Gastrocnemius medialis (tissue), 4 donors: ENCODE results near the gene BIRC6. TPM values are rescaled to one million over a fixed set of nuclear protein-coding genes. Genes with fewer than 3 reads are reported as not detected.

ENCODE experiments used
- ATAC-seq, 2 donors: fragments of 150-250 bp; one replicate each; pipeline ENCODE4 v1.9.1; 2016
- DNase-seq, 2 donors: peaks; one replicate each; pipeline ENCODE4 v3.0.0-alpha.2; 2019
- H3K27ac ChIP-seq, 4 donors: fragments of 200-600 bp; sonication (generic); 1 replicate in 1 of 4; 2 replicates in 3 of 4; pipeline ENCODE4 v1.5.1; 2016 to 2018; ENCODE audit warnings: mild to moderate bottlenecking in 2 of 4, moderate library complexity in 1 of 4
- H3K27me3 ChIP-seq, 3 donors: fragments of 200-600 bp; sonication (generic) in 2 of 3; 1 replicate in 1 of 3; 2 replicates in 2 of 3; pipeline versions ENCODE4 v1.5.1 to v1.6.0; 2016 to 2019; ENCODE audit warnings: mild to moderate bottlenecking in 1 of 3, moderate library complexity in 1 of 3
- H3K36me3 ChIP-seq, 2 donors: fragments of 200-600 bp; sonication (generic) in 1 of 2; one replicate each; pipeline ENCODE4 v1.5.1; 2017 to 2018
- H3K4me1 ChIP-seq, 2 donors: fragments of 200-600 bp; sonication (generic) in 1 of 2; one replicate each; pipeline ENCODE4 v1.5.1; 2016 to 2017; ENCODE audit warnings: mild to moderate bottlenecking in 2 of 2
- H3K4me3 ChIP-seq, 4 donors: fragments of 200-600 bp; sonication (generic) in 3 of 4; 1 replicate in 1 of 4; 2 replicates in 3 of 4; pipeline ENCODE4 v1.5.1; 2016 to 2019; ENCODE audit warnings: mild to moderate bottlenecking in 2 of 4
- H3K9me3 ChIP-seq, 3 donors: fragments of 200-600 bp; sonication (generic) in 2 of 3; 1 replicate in 1 of 3; 2 replicates in 2 of 3; pipeline ENCODE4 v1.5.1; 2016 to 2019
- POLR2A ChIP-seq, 2 donors: fragments of 450-650 bp; IDR thresholded peaks; one replicate each; pipeline ENCODE4 v1.6.1; 2017; ENCODE audit warnings: antibody characterized with exemption in 2 of 2, mild to moderate bottlenecking in 2 of 2, moderate library complexity in 2 of 2
- in situ Hi-C, 4 donors: fragments of 200-750 bp; cut with MboI; loops; one replicate each; pipeline versions ENCODE4 v1.15.0 to v1.8.0; 2017; ENCODE audit warnings: low sequenced_read_pairs in 4 of 4
- intact Hi-C: fragments of 100-400 bp; cut with DNase I; formaldehyde crosslinking; loops from one replicate; pipeline ENCODE4 v1.15.1; 2023; ENCODE audit warnings: low total_unique reads
- total RNA-seq, 4 donors: library from RNA; depleted of rRNA; stranded (reverse); fragments of >200 nt; gene quantifications; one replicate each; pipeline versions ENCODE4 v1.1.0 to v1.2.3, GENCODE V29; 2016
- TF ChIP-seq, protein P1 (sequence below), 5 experiments: fragments of 450-650 bp in 3 of 5; fragments of 200-600 bp in 2 of 5; sonication (generic) in 2 of 5; IDR thresholded peaks in 4 of 5; conservative IDR thresholded peaks in 1 of 5; 1 replicate in 4 of 5; 2 replicates in 1 of 5; pipeline ENCODE4 v1.5.1; 2016 to 2019; ENCODE audit warnings: antibody characterized with exemption in 5 of 5, mild to moderate bottlenecking in 3 of 5, moderate library complexity in 3 of 5

The BIRC6 gene
- total RNA-seq, 4 donors from 2014 or later, result 60.1 to 107 (median 77.6) TPM

DNA sequence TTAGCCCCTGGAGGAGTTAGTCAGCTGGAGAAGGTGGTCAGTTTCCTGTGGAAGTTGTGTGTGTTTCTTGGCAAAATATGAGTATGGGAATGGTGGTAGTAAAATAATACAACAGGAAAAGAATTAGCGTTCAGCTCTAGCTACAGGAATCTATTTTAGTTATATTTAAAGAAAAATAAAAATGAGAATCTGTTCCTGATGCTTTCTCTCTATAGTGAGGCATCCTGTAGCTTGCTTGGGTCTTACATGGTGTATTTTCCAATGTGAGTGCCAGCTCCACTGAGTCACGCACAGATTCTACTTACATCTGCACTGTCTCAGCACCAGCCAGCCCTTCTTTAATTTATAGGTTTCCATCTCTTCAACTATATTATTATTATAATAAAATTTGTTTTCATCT lies 132.2 kb downstream of the BIRC6 start:
- DNase-seq (no peak), ATAC-seq (no peak)
- intact Hi-C loops, result no loop called here
- TF ChIP-seq, protein P1, sequence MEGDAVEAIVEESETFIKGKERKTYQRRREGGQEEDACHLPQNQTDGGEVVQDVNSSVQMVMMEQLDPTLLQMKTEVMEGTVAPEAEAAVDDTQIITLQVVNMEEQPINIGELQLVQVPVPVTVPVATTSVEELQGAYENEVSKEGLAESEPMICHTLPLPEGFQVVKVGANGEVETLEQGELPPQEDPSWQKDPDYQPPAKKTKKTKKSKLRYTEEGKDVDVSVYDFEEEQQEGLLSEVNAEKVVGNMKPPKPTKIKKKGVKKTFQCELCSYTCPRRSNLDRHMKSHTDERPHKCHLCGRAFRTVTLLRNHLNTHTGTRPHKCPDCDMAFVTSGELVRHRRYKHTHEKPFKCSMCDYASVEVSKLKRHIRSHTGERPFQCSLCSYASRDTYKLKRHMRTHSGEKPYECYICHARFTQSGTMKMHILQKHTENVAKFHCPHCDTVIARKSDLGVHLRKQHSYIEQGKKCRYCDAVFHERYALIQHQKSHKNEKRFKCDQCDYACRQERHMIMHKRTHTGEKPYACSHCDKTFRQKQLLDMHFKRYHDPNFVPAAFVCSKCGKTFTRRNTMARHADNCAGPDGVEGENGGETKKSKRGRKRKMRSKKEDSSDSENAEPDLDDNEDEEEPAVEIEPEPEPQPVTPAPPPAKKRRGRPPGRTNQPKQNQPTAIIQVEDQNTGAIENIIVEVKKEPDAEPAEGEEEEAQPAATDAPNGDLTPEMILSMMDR (IDR thresholded peaks at IDR 0.05 in 4 of 5, conservative IDR thresholded peaks at IDR 0.05 in 1 of 5), result no peak
- no peak for TF ChIP-seq POLR2A (IDR thresholded peaks at IDR 0.05)
- no peaks in the 10 kb centered on the region for H3K9me3 ChIP-seq
- H3K4me1 ChIP-seq, result no peaks in the 10 kb centered on the region
- no peaks in the 10 kb centered on the region for H3K27me3 ChIP-seq
- H3K27ac ChIP-seq, result no peak overlapping the region
- peaks cover 0 to 68% of the 10 kb centered on the region in 2 donors for H3K36me3 ChIP-seq
- in situ Hi-C loops, result no loop called here
- H3K4me3 ChIP-seq, result no peak overlapping the region

DNA sequence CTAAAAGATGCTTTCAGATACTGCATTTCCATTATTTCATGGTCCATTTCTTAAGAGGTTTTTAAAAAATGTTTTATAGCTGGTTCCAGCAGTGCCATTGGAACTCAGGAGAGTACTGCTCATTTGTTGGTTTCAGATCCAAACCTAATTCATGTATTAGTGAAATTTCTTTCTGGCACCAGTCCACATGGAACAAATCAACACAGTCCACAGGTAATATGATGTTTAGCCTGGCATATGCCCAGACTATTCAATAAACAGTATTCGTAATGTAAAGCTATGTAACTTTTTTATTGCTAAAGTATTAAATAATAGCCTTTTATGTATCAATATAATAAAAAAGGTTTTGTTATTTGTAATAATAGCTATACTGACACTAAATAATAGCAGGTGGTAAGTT lies 134.5 kb downstream of the BIRC6 start:
- in situ Hi-C loops (no loop called here), intact Hi-C loops (no loop called here)
- no peaks in the 10 kb centered on the region for H3K4me1 ChIP-seq
- no peaks in the 10 kb centered on the region for H3K27me3 ChIP-seq
- no peak for DNase-seq
- H3K27ac ChIP-seq, result no peak overlapping the region
- ATAC-seq, result no peak
- TF ChIP-seq POLR2A (IDR thresholded peaks at IDR 0.05), result no peak
- TF ChIP-seq, protein P1 (IDR thresholded peaks at IDR 0.05 in 4 of 5, conservative IDR thresholded peaks at IDR 0.05 in 1 of 5), result no peak
- H3K36me3 ChIP-seq, result peaks cover 0 to 72% of the 10 kb centered on the region in 2 donors
- no peaks in the 10 kb centered on the region for H3K9me3 ChIP-seq
- no peak overlapping the region for H3K4me3 ChIP-seq

DNA sequence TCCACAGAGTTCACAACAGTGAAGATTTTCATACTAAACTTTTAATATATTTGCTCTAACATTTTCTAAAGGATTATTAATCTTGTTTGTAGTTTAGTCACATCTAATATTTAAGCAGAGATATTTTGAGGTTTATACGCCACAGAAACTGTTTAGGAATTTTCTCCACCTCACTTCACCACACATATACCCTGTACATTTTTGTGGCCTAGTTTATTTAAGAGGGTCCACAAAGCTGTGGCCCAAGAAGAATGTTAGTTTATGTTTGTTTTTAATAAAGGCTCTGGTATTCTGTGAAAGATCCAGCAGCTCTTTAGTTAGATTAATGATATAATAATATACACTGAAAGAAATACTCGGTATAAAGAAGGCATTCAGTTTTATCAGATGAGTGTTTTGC lies 138.3 kb downstream of the BIRC6 start:
- H3K36me3 ChIP-seq, result peaks cover 0 to 53% of the 10 kb centered on the region in 2 donors
- in situ Hi-C loops, result no loop called here
- H3K4me3 ChIP-seq, result no peak overlapping the region
- no peak overlapping the region for H3K27ac ChIP-seq
- no peaks in the 10 kb centered on the region for H3K27me3 ChIP-seq
- TF ChIP-seq, protein P1 (IDR thresholded peaks at IDR 0.05 in 4 of 5, conservative IDR thresholded peaks at IDR 0.05 in 1 of 5), result no peak
- TF ChIP-seq POLR2A (IDR thresholded peaks at IDR 0.05), result no peak
- H3K9me3 ChIP-seq, result no peaks in the 10 kb centered on the region
- intact Hi-C loops, result no loop called here
- ATAC-seq (no peak), DNase-seq (no peak)
- no peaks in the 10 kb centered on the region for H3K4me1 ChIP-seq

DNA sequence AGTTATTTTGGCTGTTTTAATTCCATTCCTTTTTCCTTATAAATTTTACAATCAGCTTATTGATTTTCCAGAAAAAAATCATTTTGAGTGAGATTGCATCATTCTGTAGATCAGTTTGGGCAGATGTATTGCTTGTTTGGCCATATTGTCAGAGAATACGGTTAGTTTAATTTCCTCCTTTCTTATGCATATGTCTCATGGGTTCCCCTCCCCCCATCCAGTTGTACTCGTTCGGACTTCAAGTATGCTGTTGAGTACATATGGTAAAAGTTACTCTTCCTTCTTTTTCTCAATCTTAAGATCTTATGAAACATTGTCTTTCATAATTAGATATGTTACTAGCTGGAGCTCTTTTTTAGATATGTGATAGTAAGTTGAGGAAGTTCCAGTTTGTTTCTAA lies 139.8 kb downstream of the BIRC6 start:
- H3K4me3 ChIP-seq, result no peak overlapping the region
- no peaks in the 10 kb centered on the region for H3K9me3 ChIP-seq
- TF ChIP-seq POLR2A (IDR thresholded peaks at IDR 0.05), result no peak
- TF ChIP-seq, protein P1 (IDR thresholded peaks at IDR 0.05 in 4 of 5, conservative IDR thresholded peaks at IDR 0.05 in 1 of 5), result no peak
- no peak overlapping the region for H3K27ac ChIP-seq
- H3K36me3 ChIP-seq, result peaks cover 0 to 60% of the 10 kb centered on the region in 2 donors
- intact Hi-C loops (no loop called here), in situ Hi-C loops (no loop called here)
- ATAC-seq, result no peak
- no peak for DNase-seq
- no peaks in the 10 kb centered on the region for H3K4me1 ChIP-seq
- no peaks in the 10 kb centered on the region for H3K27me3 ChIP-seq

DNA sequence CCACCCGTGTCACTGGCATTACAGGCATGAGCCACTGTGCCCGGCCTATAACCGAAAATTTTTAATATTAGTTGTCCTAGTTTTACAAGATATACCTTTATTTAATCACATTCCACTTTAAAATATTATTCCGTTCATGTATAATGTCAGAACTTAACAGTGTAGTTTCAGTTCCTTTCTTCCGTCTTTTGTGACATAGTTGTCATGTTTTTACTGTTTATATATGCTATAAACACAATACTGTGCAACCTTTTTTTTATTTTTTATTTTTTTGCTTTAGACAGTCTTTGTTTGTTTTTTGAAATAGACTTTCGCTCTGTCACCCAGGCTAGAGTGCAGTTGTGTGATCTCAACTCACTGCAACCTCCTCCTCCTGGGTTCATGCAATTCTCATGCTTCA lies 141.5 kb downstream of the BIRC6 start:
- no peak overlapping the region for H3K4me3 ChIP-seq
- intact Hi-C loops, result no loop called here
- H3K27ac ChIP-seq, result no peak overlapping the region
- H3K9me3 ChIP-seq, result no peaks in the 10 kb centered on the region
- DNase-seq (no peak), ATAC-seq (no peak)
- H3K36me3 ChIP-seq, result peaks cover 0 to 64% of the 10 kb centered on the region in 2 donors
- in situ Hi-C loops, result no loop called here
- no peaks in the 10 kb centered on the region for H3K4me1 ChIP-seq
- TF ChIP-seq, protein P1 (IDR thresholded peaks at IDR 0.05 in 4 of 5, conservative IDR thresholded peaks at IDR 0.05 in 1 of 5), result no peak
- TF ChIP-seq POLR2A (IDR thresholded peaks at IDR 0.05), result no peak
- no peaks in the 10 kb centered on the region for H3K27me3 ChIP-seq
